HG02840 (cell line): ENCODE results near the gene CDC42BPA.
"Not testable (repeated sequence)": the region's sequence is repeated elsewhere in the genome, so short reads cannot be mapped to it uniquely, and the experiment has no call there.

ENCODE experiments used
- ATAC-seq: cut with Tn5 transposase; IDR thresholded peaks from one replicate; pipeline ENCODE4 v1.9.1; 2021; ENCODE audit warnings: mild to moderate bottlenecking, moderate library complexity, moderate number of reproducible peaks; ENCODE audit not compliant: unreplicated experiment, low FRiP score

Gene CDC42BPA

DNA sequence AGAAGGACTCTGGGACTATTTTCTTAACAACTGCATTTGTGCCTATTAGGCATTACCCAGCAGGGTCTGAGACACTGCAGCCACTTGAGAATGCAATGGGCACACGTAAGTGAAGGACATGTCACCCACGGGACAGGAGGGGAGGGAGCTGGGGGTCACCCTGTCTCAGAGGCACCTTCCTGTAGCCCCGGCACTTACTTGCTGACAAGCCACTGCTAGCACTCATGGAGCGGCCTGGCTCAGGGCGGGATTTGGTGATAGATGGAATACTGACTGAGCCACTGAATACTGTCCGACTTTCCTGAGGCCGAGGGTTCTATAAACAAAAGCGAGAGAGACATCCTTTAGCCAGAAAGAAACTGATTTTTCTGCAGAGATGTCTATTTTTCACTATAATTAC lies 313.5 kb downstream of the CDC42BPA start:
- no peak for ATAC-seq

- ATAC-seq = no peak
Measured at GRCh38 chr1:227003165-227003564, 315.1 kb downstream of the CDC42BPA start.

GRCh38 chr1:227002531-227003049 lies 315.7 kb downstream of the CDC42BPA start:
- no peak for ATAC-seq

GRCh38 chr1:226999579-226999978 lies 318.7 kb downstream of the CDC42BPA start:
- not testable (repeated sequence) for ATAC-seq

- ATAC-seq = peak; percentile 96
Measured at GRCh38 chr1:226995365-226996332, 322.6 kb downstream of the CDC42BPA start.

- ATAC-seq = no peak
Measured at GRCh38 chr1:226994586-226995364, 323.5 kb downstream of the CDC42BPA start.

DNA sequence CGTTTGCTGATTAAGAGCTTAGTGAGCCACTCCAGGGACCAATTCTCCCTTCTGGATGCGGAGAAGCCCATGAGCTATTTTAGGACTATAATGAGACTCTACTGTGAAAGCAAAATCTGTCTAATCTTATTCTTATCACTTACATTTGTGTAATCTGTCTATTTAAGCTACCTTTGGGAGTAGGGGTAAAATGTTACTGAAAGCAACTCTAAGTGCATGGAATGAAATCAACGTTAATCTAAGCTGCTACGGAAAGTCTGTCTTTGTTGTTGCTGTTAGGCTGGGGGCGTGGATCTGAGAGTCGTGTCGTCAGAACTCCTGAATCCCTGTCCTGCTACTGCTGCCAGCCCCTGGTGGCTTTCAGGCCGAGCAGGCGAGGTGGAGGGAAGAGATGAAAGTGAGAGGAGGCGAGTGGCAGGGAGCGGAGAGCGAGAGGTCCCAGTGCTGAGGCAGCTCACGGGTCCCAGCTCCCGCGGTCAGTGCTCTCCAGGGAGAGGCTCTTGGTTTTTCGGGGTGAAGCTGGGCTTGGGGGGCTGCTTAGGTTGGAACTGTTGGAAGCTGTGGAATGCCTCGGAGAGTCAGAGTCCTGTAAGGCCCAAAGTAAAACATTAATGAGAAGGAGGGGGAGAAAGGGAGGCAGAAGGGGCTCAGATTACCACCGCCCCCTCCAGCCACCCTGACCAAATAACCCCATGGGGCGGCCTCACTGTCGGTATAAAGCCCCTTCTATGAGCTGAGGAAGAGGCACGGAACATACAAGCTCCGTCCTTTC lies 324.3 kb downstream of the CDC42BPA start:
- ATAC-seq = no peak

GRCh38 chr1:226991920-226992319 lies 326.4 kb downstream of the CDC42BPA start:
- ATAC-seq = no peak

- ATAC-seq = no peak
Measured at GRCh38 chr1:226990133-226990716, 328.1 kb downstream of the CDC42BPA start.

DNA sequence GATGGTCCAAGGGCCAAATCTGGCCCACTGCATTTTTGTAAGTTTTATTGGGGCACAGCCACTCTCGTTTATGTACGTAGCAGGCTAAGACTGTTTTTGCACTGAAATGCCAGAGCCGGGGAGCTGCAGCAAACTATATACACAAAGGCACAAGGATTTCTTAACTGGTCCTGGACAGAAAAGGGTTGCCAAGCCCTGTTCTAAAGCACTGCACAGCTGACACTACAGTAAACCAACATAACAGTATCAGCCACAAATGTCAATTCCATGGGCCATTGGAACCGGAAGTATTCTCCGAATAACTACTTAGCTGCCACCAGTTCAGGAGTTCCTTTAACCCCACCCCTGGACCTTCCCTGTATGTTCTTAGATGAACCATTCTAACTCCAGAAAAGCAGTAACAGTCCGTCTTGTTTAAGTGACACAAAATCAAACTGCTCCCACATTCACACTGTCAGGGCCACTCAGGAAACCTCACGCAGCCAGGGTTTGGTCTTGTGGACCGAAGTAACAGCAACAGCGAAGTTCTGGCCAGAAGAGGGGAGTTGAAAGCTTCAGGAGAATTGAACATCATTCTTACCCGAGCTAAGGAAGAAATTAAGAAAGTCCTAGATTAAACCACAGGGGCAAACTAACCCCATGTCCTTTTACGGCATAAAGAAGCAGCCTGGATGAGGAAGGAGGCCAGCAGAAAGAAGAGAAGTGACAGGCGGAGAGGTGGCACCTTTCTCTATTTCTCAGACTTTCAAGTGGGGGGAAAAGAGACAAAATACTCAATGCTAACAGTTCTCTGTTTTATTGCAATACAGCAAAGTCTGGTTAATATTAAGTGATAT lies 329.0 kb downstream of the CDC42BPA start:
- no peak for ATAC-seq

- no peak for ATAC-seq
Measured at GRCh38 chr1:226988334-226988666, 330.0 kb downstream of the CDC42BPA start.

DNA sequence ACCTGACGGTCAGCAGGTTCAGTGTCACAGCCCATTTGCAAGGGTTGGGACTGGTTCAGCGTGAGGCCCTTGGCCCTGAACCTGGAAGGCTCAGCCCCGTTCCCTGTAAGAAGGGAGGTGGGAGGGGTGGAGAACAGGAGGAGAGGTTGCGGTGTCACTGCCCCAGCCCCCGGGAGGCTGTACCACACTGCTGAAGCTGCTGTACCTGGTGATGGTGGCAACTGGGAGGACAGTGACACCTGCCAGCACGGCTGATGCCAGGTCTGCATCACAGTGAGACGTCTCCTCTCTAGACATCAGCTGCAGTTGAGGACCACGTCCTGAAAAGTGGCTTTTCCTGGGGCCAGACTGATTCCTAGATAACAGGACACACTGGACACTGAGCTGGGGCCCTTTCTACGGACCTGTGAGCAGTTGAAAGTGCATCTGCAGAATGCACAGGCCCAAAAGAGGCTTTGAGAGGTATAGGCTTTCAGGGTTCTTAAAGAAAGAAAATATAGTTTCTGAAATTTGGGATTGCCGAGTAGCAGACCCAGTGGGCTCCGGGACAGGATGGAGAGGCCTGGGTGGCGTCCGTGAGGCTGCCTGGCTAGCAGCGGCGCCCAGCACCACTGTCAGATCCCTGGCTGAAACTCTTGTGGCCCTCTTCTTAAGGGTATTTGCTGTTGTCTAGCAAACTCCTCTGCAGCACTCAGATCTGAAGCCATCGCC lies 330.5 kb downstream of the CDC42BPA start:
- no peak for ATAC-seq

DNA sequence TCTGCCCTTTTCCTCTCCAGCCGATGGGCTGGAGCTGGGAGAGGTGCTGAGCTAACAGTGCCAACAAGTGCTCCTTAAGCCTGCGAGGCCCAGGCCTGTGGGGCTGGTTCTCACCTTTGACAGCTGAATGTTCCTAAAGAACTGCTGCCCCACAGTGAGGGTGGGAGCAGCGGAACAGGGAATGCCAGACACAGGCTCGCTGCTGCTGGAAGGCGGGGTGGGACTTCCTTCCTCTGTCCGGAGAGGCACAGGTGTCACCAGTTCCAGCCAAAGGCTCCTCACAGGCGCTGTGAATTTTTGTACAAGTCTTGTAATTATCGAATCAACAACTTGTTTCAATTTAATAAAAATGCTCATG lies 331.1 kb downstream of the CDC42BPA start:
- ATAC-seq = no peak

DNA sequence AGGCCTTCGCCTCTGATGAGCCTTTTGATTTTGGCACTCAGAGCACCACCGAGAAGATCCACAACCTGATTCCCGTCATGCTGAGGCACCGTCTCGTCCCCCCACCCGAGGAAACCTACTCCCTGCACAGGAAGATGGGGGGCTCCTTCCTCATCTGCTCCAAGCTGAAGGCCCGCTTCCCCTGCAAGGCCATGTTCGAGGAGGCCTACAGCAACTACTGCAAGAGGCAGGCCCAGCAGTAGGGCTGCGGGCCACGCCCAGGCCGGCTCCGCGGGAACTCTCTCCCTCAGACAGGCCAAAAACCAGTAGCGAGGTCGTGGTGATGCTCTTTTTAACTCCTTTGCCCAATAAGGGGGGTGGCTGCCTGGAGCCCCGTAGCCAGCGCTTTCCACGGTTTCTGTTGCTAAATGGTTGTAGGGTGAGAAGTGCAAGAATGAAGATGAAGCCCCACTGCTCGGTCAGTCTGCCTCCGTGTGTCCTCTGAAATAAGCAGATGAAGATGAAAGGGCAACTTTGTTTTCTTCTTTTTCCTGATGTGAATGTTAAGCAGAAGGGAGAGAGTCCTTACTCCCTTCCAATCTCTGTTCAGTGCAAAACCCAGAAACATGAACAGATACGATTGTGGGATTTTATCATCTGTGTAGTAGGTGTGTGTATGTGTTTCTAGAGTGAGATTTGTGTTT lies 331.7 kb downstream of the CDC42BPA start:
- no peak for ATAC-seq

GRCh38 chr1:226985839-226986463 lies 332.3 kb downstream of the CDC42BPA start:
- no peak for ATAC-seq

DNA sequence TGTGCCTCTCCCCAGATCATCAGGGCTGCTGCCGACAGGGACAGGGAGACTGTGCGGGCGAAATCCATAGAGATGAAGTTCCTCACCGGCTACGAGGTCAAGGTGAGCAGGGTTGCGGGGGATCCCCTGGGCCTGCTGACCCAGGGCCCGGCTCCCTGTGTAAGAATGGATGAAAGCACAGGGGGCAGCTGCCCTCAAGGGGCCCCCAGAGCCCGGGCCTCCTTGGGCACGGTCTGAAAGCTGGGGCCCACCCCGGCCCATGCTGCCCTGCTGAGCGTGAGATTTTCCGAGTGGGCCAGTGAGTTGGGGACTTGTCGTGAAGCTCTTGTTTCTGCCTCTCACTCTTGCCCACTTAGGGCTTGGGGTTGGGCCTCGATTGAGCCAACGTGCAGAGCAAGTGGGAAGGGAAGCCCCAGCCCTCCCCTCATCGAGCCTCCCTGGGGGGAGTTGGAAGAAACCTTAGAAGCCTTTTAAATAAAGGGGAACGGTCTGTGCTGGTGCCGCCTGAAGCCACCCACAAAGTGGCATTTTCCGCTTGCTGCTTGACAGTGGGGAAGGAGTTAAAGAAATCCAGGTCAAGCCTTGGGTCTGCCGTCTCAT lies 333.0 kb downstream of the CDC42BPA start:
- ATAC-seq = no peak

DNA sequence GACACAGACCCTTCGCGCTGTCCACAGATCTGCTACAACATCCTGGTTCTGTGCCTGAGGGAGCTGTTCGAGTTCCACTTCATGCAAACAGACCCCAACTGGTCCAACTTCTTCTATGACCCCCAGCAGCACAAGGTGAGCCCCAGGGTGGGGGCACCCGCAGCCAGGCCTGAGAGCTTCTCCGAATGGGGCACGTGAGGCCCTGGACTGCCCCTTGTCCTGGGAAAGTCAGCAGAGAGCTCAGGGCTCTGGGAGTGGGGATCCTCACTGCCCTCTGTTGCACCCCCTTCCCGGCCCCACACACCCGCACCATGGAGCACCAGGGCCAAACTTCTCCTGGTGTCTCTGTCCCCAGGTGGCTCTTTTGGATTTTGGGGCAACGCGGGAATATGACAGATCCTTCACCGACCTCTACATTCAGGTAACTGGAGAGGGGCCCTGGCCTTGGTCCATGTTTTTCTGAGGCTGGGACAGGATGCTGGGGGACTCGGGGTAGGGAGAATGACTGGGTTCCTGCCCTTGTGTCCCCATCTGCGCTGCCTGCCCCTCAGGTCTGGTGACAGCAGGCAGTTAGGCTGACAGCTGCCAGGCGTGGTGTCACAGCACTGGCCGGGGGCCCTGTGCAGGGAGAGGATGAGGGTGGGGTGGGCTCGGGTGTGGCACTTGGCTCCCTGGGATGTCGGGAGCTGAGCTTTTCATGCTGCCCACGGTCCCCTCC lies 333.6 kb downstream of the CDC42BPA start:
- no peak for ATAC-seq
